GM12865 (cell line): ENCODE results near the gene AP1M2.
"Not testable (repeated sequence)": the region's sequence is repeated elsewhere in the genome, so short reads cannot be mapped to it uniquely, and the experiment has no call there.

Source experiments
- DNase-seq: peaks from one replicate; pipeline ENCODE4 v3.0.0; 2010; ENCODE audit warnings: low read depth
- H3K4me3 ChIP-seq: 2 replicates; pipeline ENCODE4 v1.5.1; 2011; ENCODE audit warnings: mild to moderate bottlenecking, low read depth, low read length, control low read depth
- TF ChIP-seq, protein P1 (sequence below): IDR thresholded peaks from 2 replicates; pipeline ENCODE4 v1.5.1; 2011; ENCODE audit warnings: low read length, control low read depth, low read depth, inconsistent platforms; ENCODE audit not compliant: insufficient read depth; ENCODE audit errors: missing control alignments

The AP1M2 gene

DNA sequence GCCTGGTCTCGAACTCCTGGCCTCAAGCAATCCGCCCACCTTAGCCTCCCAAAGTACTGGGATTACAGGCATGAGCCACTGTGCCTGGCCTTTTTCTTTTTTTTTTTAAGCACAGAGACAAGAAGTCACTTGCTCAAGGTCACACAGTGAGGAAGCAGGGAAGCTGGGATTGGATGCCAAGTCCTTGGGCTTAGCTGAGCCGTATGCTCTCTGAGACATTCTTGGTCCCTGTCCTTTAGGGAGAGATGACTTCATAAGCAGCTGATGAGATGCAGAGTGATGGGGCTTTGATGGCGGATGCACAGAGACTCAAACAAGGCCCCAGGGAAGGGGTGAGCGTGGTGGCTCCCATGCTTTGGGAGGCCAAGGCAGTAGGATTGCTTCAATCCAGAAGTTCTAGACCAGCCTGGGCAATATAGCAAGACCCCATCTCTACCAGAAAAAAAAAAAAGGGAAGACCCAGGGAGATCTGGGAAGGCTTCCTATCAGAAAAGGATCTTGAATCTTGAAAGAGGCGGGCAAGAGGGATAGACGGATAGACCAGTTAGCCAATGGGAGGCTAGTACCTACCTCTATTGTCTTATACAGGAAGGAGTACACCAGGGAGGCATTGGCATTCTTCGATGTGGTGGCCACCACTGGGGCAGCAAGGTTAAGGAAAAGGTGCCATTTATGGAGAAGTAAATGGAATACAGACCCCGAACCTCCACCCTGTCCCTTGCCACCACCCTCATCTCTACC, 3.9 kb downstream of the AP1M2 start:
- TF ChIP-seq, protein P1, sequence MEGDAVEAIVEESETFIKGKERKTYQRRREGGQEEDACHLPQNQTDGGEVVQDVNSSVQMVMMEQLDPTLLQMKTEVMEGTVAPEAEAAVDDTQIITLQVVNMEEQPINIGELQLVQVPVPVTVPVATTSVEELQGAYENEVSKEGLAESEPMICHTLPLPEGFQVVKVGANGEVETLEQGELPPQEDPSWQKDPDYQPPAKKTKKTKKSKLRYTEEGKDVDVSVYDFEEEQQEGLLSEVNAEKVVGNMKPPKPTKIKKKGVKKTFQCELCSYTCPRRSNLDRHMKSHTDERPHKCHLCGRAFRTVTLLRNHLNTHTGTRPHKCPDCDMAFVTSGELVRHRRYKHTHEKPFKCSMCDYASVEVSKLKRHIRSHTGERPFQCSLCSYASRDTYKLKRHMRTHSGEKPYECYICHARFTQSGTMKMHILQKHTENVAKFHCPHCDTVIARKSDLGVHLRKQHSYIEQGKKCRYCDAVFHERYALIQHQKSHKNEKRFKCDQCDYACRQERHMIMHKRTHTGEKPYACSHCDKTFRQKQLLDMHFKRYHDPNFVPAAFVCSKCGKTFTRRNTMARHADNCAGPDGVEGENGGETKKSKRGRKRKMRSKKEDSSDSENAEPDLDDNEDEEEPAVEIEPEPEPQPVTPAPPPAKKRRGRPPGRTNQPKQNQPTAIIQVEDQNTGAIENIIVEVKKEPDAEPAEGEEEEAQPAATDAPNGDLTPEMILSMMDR: no peak
- no peak for DNase-seq
- H3K4me3 ChIP-seq: no peak overlapping the region

DNA sequence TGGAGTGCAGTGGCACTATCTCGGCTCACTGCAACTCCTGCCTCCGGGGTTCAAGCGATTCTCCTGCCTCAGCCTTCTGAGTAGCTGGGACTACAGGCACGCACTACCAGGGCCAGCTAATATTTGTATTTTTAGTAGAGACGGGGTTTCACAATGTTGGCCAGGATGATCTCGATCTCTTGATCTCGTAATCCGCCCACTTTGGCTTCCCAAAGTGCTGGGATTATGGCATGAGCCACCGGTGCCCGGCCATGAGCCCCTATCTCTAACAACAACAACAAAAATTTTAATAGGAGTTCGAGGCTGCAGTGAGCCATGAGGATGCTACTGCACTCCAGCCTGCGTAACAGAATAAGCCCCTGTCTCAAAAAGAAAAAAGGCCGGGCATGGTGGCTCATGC, 5.0 kb downstream of the AP1M2 start:
- no peak overlapping the region for H3K4me3 ChIP-seq
- no peak for DNase-seq
- TF ChIP-seq, protein P1: no peak

DNA sequence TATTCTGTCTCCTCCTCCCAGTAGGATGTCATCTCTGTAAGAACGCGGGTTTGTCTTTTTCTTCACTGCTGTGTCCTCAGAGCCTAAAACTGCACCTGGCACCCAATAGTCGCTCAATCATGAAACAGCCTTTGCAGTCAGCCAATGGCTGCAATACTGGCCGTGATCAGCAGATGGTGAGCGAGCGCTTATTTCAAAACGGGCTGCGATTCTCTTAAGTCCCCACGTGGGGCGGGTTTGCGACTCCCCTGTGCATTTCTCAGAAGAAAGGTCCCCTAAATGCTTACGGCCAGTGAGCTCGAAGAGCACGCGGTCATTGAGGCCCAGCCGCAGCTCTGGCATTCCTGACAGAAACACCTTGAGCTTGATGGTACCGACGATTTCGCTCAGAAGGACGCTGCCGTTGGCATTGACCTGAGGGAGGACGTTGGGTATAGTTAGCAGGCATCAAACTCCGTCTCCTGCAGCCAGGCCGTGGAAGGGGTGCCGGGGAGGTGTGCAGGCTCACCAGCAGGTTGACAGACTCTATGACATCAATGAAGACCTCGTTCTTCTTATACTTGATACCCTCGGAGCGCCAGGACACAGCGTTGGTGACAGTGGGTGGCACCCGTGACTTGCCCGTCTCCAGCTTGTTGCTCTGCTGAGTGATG, 6.0 kb downstream of the AP1M2 start:
- peak; percentile 97 for DNase-seq
- no peak overlapping the region for H3K4me3 ChIP-seq
- TF ChIP-seq, protein P1: peak; percentile 99

DNA sequence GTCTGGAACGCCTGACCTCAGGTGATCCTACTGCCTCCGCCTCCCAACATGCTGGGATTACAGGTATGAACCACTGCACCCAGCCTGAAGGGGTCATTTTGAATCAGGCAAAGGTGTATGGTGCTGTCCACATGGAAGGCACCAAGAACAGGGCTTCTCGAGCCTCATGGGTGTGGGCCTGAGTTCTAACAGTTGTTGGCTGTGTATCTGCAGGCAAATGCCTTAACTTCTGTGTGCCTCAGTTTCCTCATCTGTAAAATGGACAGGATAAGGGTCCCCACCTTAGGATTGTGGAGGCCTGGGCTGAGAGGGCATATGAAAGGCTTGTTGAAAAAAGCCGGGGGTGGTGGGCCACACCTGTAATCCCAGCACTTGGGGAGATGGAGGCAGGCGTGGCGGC, 9.2 kb downstream of the AP1M2 start:
- no peak overlapping the region for H3K4me3 ChIP-seq
- no peak for DNase-seq
- TF ChIP-seq, protein P1: no peak

DNA sequence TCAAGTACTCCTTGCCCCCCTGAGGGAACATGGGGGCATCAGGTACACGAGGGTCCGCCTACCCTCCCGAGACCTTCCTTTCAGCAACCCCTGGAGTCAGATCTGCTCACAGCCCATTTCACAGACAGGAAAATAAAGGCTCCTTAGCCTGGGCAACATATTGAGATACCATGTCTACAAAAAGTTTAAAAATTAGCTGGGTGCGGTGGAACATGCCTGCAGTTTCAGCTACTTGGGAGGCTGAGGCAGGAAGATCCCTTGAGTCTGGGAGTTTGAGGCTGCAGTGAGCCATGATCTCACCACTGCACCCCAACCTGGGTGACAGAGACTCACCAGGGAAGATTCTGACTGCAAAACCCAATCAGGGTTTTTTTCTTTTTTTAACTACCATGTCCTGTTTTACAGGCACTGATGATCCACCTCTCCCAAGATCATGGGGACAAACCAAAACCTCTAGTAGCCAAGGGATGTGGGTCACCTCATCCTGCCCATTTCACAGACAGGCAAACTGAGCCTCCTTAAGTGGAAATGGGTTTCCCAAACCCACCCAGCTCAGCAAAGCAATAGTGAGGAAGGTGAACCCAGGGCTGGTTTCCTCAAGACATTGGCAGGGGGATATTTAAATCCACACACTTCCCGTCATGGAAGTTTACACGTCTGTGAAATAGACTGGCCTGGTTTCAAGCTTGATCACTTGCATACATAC, 11.9 kb downstream of the AP1M2 start:
- TF ChIP-seq, protein P1: no peak
- H3K4me3 ChIP-seq: no peak overlapping the region
- no peak for DNase-seq

DNA sequence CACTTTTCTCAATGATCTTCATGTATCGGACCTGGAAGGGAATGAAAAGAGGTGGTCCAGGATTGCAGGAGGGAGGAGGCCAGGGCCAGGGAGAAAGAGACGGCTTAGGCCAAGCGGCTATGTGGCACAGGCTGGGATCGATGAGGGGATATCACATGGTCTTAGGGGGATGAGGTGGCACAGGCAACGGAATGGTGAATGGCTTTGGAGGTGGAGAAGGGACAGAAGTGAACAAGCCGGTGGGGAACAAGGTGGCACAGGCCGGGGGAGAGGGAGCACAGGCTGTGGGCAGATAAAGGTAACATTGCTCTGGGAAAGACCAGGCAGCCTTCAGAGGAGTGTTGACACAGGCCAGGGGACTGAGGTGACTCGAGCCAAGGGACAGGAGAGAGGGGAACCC, 12.7 kb downstream of the AP1M2 start:
- TF ChIP-seq, protein P1: no peak
- no peak overlapping the region for H3K4me3 ChIP-seq
- no peak for DNase-seq

DNA sequence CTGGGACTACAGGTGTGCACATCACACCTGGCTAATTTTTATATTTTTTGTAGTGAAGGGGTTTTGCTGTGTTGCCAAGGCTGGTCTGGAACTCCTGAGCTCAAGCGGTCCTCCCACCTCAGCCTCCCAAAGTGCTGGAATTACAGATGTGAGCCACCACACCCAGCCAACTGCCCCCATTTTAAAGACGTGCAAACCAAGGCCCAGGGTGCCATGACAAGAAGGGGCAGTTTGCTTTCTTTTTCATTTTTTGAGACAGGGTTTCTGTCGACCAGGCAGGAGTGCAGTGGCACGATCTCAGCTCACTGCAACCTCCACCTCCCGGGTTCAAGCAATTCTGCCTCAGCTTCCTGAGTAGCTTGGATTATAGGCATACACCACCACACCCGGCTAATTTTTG, 13.3 kb downstream of the AP1M2 start:
- DNase-seq, H3K4me3 ChIP-seq: not testable (repeated sequence)
